Transverse colon (tissue), 4 donors: ENCODE measurements around the gene C2orf68.

Experiments
- CTCF ChIP-seq, 5 experiments: fragments of 200-600 bp in 3 of 5; fragments of 450-650 bp in 2 of 5; sonication (generic) in 3 of 5; IDR thresholded peaks; 1 replicate in 2 of 5; 2 replicates in 3 of 5; pipeline ENCODE4 v1.5.1; 2016 to 2017; ENCODE audit warnings: antibody characterized with exemption in 5 of 5, inconsistent platforms in 3 of 5, mild to moderate bottlenecking in 2 of 5, moderate library complexity in 1 of 5
- POLR2A ChIP-seq: fragments of 450-650 bp; IDR thresholded peaks from one replicate; pipeline ENCODE4 v1.6.1; 2016; ENCODE audit warnings: antibody characterized with exemption, mild to moderate bottlenecking, moderate library complexity
- POLR2AphosphoS5 ChIP-seq, 3 donors: sonication (generic); formaldehyde crosslinking; IDR thresholded peaks; one replicate each; pipeline ENCODE4 v1.6.1; 2016; ENCODE audit warnings: antibody characterized with exemption in 3 of 3

- TF ChIP-seq CTCF (IDR thresholded peaks at IDR 0.05) = no peak
- TF ChIP-seq POLR2AphosphoS5 (IDR thresholded peaks at IDR 0.05) = no peak
- no peak for TF ChIP-seq POLR2A
Measured at GRCh38 chr2:85659324-85659981, 47.6 kb upstream of the C2orf68 start.
